Osteoblast (primary cell): Measurements from ENCODE around the gene NLGN1. TPM values are rescaled to one million over a fixed set of nuclear protein-coding genes. Genes with fewer than 3 reads are reported as not detected.

Source experiments
- DNase-seq: peaks from one replicate; pipeline ENCODE4 v3.0.0; 2011; ENCODE audit warnings: low spot score, mixed read lengths; ENCODE audit not compliant: insufficient read length; ENCODE audit errors: missing footprints
- H2AFZ ChIP-seq: 2 replicates; pipeline ENCODE4 v1.6.0; 2011; ENCODE audit warnings: mild to moderate bottlenecking, low read length
- H3K27ac ChIP-seq: 2 replicates; pipeline ENCODE4 v1.5.1; 2011; ENCODE audit warnings: mild to moderate bottlenecking, low read depth, low read length, moderate library complexity
- H3K27me3 ChIP-seq: 2 replicates; pipeline ENCODE4 v1.6.0; 2012; ENCODE audit warnings: mild to moderate bottlenecking, control low read depth, inconsistent platforms, low read length, moderate library complexity; ENCODE audit not compliant: insufficient read depth
- H3K36me3 ChIP-seq: 2 replicates; pipeline ENCODE4 v1.5.1; 2011; ENCODE audit warnings: mild to moderate bottlenecking, low read length, control low read depth, moderate library complexity; ENCODE audit not compliant: insufficient read depth
- H3K4me1 ChIP-seq: 2 replicates; pipeline ENCODE4 v1.5.1; 2011; ENCODE audit warnings: mild to moderate bottlenecking, low read length, control low read depth, moderate library complexity; ENCODE audit not compliant: insufficient read depth
- H3K4me2 ChIP-seq: 2 replicates; pipeline ENCODE4 v1.6.0; 2011; ENCODE audit warnings: mild to moderate bottlenecking, low read length; ENCODE audit not compliant: insufficient read depth
- H3K4me3 ChIP-seq: fragments of 200-600 bp; sonication (generic); 3 replicates; pipeline ENCODE4 v1.5.1; 2012; ENCODE audit warnings: mild to moderate bottlenecking, low read length, inconsistent platforms; ENCODE audit not compliant: insufficient read depth
- H3K79me2 ChIP-seq: 2 replicates; pipeline ENCODE4 v1.6.0; 2012; ENCODE audit warnings: mild to moderate bottlenecking, low read length, control low read depth, inconsistent platforms; ENCODE audit not compliant: insufficient read depth
- H3K9me3 ChIP-seq: 2 replicates; pipeline ENCODE4 v1.5.1; 2011; ENCODE audit warnings: low read depth, low read length, control low read depth
- H4K20me1 ChIP-seq: 2 replicates; pipeline ENCODE4 v1.6.0; 2012; ENCODE audit warnings: mild to moderate bottlenecking, low read length, control low read depth; ENCODE audit not compliant: insufficient read depth
- CTCF ChIP-seq: IDR thresholded peaks from 2 replicates; pipeline ENCODE4 v1.5.1; 2011; ENCODE audit warnings: mild to moderate bottlenecking, low read depth, low read length, moderate library complexity; ENCODE audit errors: extremely low read depth
- total RNA-seq: library from RNA; depleted of rRNA; stranded (reverse); fragments of >200 nt; gene quantifications from 2 replicates; pipeline ENCODE4 v1.2.3, GENCODE V29; 2012

Gene NLGN1
- total RNA-seq, 1 donor = 9.0 TPM

GRCh38 chr3:173774294-173774693 lies 376.8 kb downstream of the NLGN1 start:
- Histone ChIP-seq H3K9me3 (no peaks in the 10 kb centered on the region), H3K4me1 (peaks cover 5% of the 10 kb centered on the region), H3K79me2 (no peaks in the 10 kb centered on the region), H3K4me2 (no peak overlapping the region), H3K27ac (no peak overlapping the region), H3K4me3 (no peak overlapping the region), H3K36me3 (no peaks in the 10 kb centered on the region), H3K27me3 (no peaks in the 10 kb centered on the region), H2AFZ (peak overlapping the region; percentile 49), H4K20me1 (no peaks in the 10 kb centered on the region)
- no peak for TF ChIP-seq CTCF
- no peak for DNase-seq

- no peak overlapping the region for H2AFZ ChIP-seq
- H3K27me3 ChIP-seq = no peaks in the 10 kb centered on the region
- no peaks in the 10 kb centered on the region for H3K36me3 ChIP-seq
- H3K9me3 ChIP-seq = no peaks in the 10 kb centered on the region
- H3K4me3 ChIP-seq = no peak overlapping the region
- no peak for TF ChIP-seq CTCF
- no peaks in the 10 kb centered on the region for H4K20me1 ChIP-seq
- H3K4me1 ChIP-seq = no peaks in the 10 kb centered on the region
- H3K4me2 ChIP-seq = no peak overlapping the region
- H3K79me2 ChIP-seq = no peaks in the 10 kb centered on the region
- H3K27ac ChIP-seq = no peak overlapping the region
- no peak for DNase-seq
Observed at GRCh38 chr3:173778251-173778650, 380.7 kb downstream of the NLGN1 start.

GRCh38 chr3:173780067-173780466 lies 382.5 kb downstream of the NLGN1 start:
- DNase-seq = no peak
- TF ChIP-seq CTCF = no peak
- no peak overlapping the region for H2AFZ ChIP-seq
- no peak overlapping the region for H3K4me2 ChIP-seq
- no peaks in the 10 kb centered on the region for H3K79me2 ChIP-seq
- no peaks in the 10 kb centered on the region for H3K27me3 ChIP-seq
- no peak overlapping the region for H3K27ac ChIP-seq
- H3K9me3 ChIP-seq = no peaks in the 10 kb centered on the region
- H3K4me1 ChIP-seq = no peaks in the 10 kb centered on the region
- H3K4me3 ChIP-seq = no peak overlapping the region
- no peaks in the 10 kb centered on the region for H4K20me1 ChIP-seq
- no peaks in the 10 kb centered on the region for H3K36me3 ChIP-seq

DNA sequence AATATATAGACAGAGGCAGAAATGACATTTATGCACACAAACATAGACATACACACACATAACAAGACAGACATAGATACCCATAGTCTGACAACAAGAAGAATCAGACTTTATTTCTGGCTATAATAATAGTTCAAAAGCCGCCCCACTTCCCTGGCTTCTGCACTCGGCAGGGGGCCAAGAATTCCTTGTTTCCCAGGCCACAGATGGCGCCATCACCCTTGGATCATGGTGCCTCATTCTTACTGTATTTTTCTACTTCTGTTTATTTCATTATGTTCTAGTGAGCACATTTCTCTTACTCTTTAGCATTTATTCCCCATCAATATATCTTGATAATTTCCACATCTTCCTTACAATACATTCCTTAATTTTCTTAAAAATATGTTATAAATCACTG lies 387.5 kb downstream of the NLGN1 start:
- no peak for TF ChIP-seq CTCF
- H3K36me3 ChIP-seq = no peaks in the 10 kb centered on the region
- H2AFZ ChIP-seq = no peak overlapping the region
- no peaks in the 10 kb centered on the region for H3K27me3 ChIP-seq
- no peak overlapping the region for H3K4me3 ChIP-seq
- H3K27ac ChIP-seq = no peak overlapping the region
- no peaks in the 10 kb centered on the region for H3K79me2 ChIP-seq
- no peaks in the 10 kb centered on the region for H4K20me1 ChIP-seq
- no peak overlapping the region for H3K4me2 ChIP-seq
- no peaks in the 10 kb centered on the region for H3K9me3 ChIP-seq
- no peak for DNase-seq
- no peaks in the 10 kb centered on the region for H3K4me1 ChIP-seq
